Measurements from ENCODE around the gene P2RX7. TPM values are rescaled to one million over a fixed set of nuclear protein-coding genes. Genes with fewer than 3 reads are reported as not detected.

Gene P2RX7
- total and polyA plus RNA-seq, 2 donors (not counting 3 experiments of a cell fraction or from before 2014, with no cell fraction given), result 1.3 to 8.1 TPM

DNA sequence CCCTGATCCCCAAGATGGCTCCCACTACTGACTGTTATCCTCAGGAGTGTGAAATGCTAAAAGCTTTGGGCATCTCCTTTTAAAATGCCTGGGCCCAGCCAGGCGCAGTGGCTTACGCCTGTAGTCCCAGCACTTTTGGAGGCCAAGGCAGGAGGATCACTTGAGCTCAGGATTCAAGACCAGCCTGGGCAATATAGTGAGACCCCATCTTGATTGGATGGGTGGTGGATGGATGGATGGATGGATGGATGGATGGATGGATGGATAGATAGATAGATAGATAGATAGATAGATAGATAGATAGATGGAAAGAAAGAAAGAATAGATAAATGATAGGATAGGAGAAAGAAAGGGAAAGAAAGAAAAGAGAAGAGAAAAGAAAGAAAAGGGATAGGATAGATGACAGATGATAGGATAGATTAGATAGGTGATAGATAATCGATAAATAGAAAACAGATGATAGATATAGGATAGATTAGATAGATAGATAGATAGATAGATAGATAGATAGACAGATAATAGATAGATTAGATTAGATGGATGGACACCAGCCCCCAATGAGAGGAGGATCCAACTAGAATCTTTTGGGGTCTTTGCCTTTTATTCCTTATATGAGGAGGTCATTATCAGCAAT lies 86.8 kb downstream of the P2RX7 start:
- no peaks in the 10 kb centered on the region for H3K27me3 ChIP-seq (ENCODE audit: control insufficient read depth in 2 of 2, insufficient read depth in 2 of 2, low read length in 2 of 2)
- no peak overlapping the region for H2AFZ ChIP-seq (ENCODE audit: low read depth, low read length)
- no peak for DNase-seq (ENCODE audit: low read depth, low spot score)
- dilution Hi-C loops (cut with MboI; ENCODE audit: extremely low pct_ligation_motif_present, low sequenced_read_pairs) (no loop called here), intact Hi-C loops (cut with micrococcal nuclease) (no loop called here)
- H3K4me3 ChIP-seq (replicated peaks in 1 of 3; ENCODE audit: insufficient read depth in 1 of 3, low read depth in 1 of 3, low read length in 3 of 3), result no peak overlapping the region
- BruUV-seq (replicated peaks), result no TSS peak
- peaks cover 0 to 7% of the 10 kb centered on the region in 2 experiments for H3K36me3 ChIP-seq (ENCODE audit: control insufficient read depth in 2 of 2, extremely low read depth in 1 of 2, insufficient read depth in 2 of 2, low read length in 2 of 2)
- H3K9ac ChIP-seq (replicated peaks; ENCODE audit: extremely low read depth, insufficient read depth, low read length), result no peak overlapping the region
- no peak for TF ChIP-seq JUN (IDR thresholded peaks at IDR 0.05; ENCODE audit: borderline replicate concordance, insufficient read depth, insufficient read length, low read depth)
- no peak for TF ChIP-seq EZH2 (IDR thresholded peaks at IDR 0.05; ENCODE audit: borderline replicate concordance, low read depth, low read length, severe bottlenecking)
- TF ChIP-seq FOS (IDR thresholded peaks at IDR 0.05; ENCODE audit: borderline replicate concordance, insufficient read depth, low read length), result no peak
- TF ChIP-seq POLR2A (IDR thresholded peaks at IDR 0.05; ENCODE audit: low read depth, low read length), result no peak
- TF ChIP-seq, protein P1, sequence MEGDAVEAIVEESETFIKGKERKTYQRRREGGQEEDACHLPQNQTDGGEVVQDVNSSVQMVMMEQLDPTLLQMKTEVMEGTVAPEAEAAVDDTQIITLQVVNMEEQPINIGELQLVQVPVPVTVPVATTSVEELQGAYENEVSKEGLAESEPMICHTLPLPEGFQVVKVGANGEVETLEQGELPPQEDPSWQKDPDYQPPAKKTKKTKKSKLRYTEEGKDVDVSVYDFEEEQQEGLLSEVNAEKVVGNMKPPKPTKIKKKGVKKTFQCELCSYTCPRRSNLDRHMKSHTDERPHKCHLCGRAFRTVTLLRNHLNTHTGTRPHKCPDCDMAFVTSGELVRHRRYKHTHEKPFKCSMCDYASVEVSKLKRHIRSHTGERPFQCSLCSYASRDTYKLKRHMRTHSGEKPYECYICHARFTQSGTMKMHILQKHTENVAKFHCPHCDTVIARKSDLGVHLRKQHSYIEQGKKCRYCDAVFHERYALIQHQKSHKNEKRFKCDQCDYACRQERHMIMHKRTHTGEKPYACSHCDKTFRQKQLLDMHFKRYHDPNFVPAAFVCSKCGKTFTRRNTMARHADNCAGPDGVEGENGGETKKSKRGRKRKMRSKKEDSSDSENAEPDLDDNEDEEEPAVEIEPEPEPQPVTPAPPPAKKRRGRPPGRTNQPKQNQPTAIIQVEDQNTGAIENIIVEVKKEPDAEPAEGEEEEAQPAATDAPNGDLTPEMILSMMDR (IDR thresholded peaks at IDR 0.05; ENCODE audit: extremely low read depth in 1 of 2, insufficient read depth in 1 of 2, low read depth in 1 of 2, low read length in 2 of 2), result no peak
- TF ChIP-seq GATA2 (IDR thresholded peaks at IDR 0.05; ENCODE audit: insufficient read depth, insufficient read length, low read depth, low read length), result no peak
- TF ChIP-seq MYC (IDR thresholded peaks at IDR 0.05; ENCODE audit: low read depth, low read length), result no peak
- FAIRE-seq, result no peak
- CTCF ChIA-PET, result no interaction called here
- H3K9me3 ChIP-seq (replicated peaks; ENCODE audit: control insufficient read depth, insufficient read depth, low read length), result no peaks in the 10 kb centered on the region
- H3K79me2 ChIP-seq (ENCODE audit: control insufficient read depth, insufficient read depth, low read length), result no peaks in the 10 kb centered on the region
- H3K27ac ChIP-seq (ENCODE audit: insufficient read depth, low read depth, low read length), result no peak overlapping the region
- no peaks in the 10 kb centered on the region for H4K20me1 ChIP-seq (replicated peaks; ENCODE audit: control insufficient read depth, extremely low read depth, insufficient read depth, low read length)
- POLR2A ChIA-PET, result no interaction called here
- no peak overlapping the region for H3K4me2 ChIP-seq (ENCODE audit: insufficient read depth, low read length)
- H3K9me1 ChIP-seq (replicated peaks; ENCODE audit: control insufficient read depth, extremely low read depth, insufficient read depth, low read length), result no peaks in the 10 kb centered on the region
- H3K4me1 ChIP-seq (ENCODE audit: control insufficient read depth, extremely low read depth, insufficient read depth, low read length), result peaks cover 10% of the 10 kb centered on the region

Measured in endothelial cell of umbilical vein (primary cell).